ENCODE results near the gene POU2F1. TPM values are rescaled to one million over a fixed set of nuclear protein-coding genes. Genes with fewer than 3 reads are reported as not detected.
"Not testable (repeated sequence)": the region's sequence is repeated elsewhere in the genome, so short reads cannot be mapped to it uniquely, and the experiment has no call there.

POU2F1 gene
- polyA plus RNA-seq, 2 of the 4 experiments (the other 2 are of a cell fraction): 2.9 to 9.4 TPM

- Histone ChIP-seq H3K4me2 (peak overlapping the region; percentile 94), H3K4me1 (peaks cover 50% of the 10 kb centered on the region), H3K4me3 (no peak overlapping the region), H3K9me3 (no peaks in the 10 kb centered on the region), H3K27ac (no peak overlapping the region)
- ChIA-PET POLR2A (no interaction called here), CTCF (interaction anchor here (0.8 to 4.6 kb wide), 4 partner anchors 8 to 164 kb away, joined by 3 to 20 read pairs (median 10); no protein-coding TSS in a partner anchor)
- 78% methylated on average over 10 of the region's 10 CpGs for WGBS (ENCODE audit: missing lambda C conversion rate)
- no peak for ATAC-seq
- DNase-seq (ENCODE audit: low read depth in 1 of 2, low spot score in 1 of 2): peak in 1 of 2 experiments; percentile 16
- no peak for FAIRE-seq
- TF ChIP-seq CBX2 (IDR thresholded peaks at IDR 0.05; ENCODE audit: borderline replicate concordance, low read depth): no peak
- TF ChIP-seq FOXS1 (CRISPR knock-in tag; IDR thresholded peaks at IDR 0.05): no peak
- no peak for TF ChIP-seq ESRRA (IDR thresholded peaks at IDR 0.05; ENCODE audit: borderline replicate concordance, low read length)
- no peak for TF ChIP-seq POLR2A (IDR thresholded peaks at IDR 0.05; ENCODE audit: low read length)
- no peak for TF ChIP-seq RAD21 (conservative IDR thresholded peaks at IDR 0.05 in 1 of 2, IDR thresholded peaks at IDR 0.05 in 1 of 2)
- no peak for TF ChIP-seq RNF2 (IDR thresholded peaks at IDR 0.05; ENCODE audit: borderline replicate concordance, low read depth)
- no peak for TF ChIP-seq SREBF2 (IDR thresholded peaks at IDR 0.05)
- no peak for TF ChIP-seq KDM1A (IDR thresholded peaks at IDR 0.05; ENCODE audit: low read depth)
- TF ChIP-seq JUN (IDR thresholded peaks at IDR 0.05): no peak
- TF ChIP-seq FOSB (CRISPR knock-in tag; IDR thresholded peaks at IDR 0.05): no peak
- TF ChIP-seq ZSCAN20 (CRISPR knock-in tag; IDR thresholded peaks at IDR 0.05): no peak
- no peak for TF ChIP-seq MAZ (IDR thresholded peaks at IDR 0.05; ENCODE audit: borderline replicate concordance, low read depth, low read length)
- TF ChIP-seq TFCP2L1 (CRISPR knock-in tag; IDR thresholded peaks at IDR 0.05): no peak
- TF ChIP-seq RFX5 (IDR thresholded peaks at IDR 0.05): no peak
- no peak for TF ChIP-seq JUNB (IDR thresholded peaks at IDR 0.05)
- TF ChIP-seq HMGXB4 (CRISPR knock-in tag; IDR thresholded peaks at IDR 0.05; ENCODE audit: borderline replicate concordance): no peak
- TF ChIP-seq GATA3 (IDR thresholded peaks at IDR 0.05; ENCODE audit: borderline replicate concordance): no peak
These were observed 2.7 kb downstream of the POU2F1 start for GRCh38 chr1:167223144-167224103.

- ATAC-seq; H3K9me3 ChIP-seq; CTCF ChIA-PET; DNase-seq (ENCODE audit: low read depth in 1 of 2, low spot score in 1 of 2); H3K4me3 ChIP-seq; FAIRE-seq; H3K4me2 ChIP-seq; POLR2A ChIA-PET; H3K27ac ChIP-seq: not testable (repeated sequence)
- H3K4me1 ChIP-seq: peaks cover 51% of the 10 kb centered on the region
- 90% methylated on average over 15 of the region's 15 CpGs for WGBS (ENCODE audit: missing lambda C conversion rate)
These were observed 4.1 kb downstream of the POU2F1 start for GRCh38 chr1:167224734-167225235.

DNA sequence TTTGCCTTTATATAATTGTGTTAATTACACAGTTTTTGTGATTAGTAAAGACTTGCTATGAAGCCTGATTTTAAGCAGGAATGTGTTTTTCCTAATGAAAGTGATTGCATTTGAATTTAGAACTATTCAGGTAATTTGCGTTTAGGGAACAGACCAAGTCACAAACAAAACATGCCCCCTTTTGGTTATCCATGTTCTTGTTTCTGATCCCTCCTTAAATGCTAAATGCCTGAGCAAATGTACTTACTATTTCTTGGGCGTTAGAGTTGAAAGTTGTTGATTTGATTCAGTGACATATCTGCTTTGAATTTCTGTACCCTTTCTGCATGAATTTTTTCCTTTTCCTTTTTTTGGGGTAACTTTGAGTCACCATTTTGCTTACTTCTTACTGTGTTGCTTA lies 5.2 kb downstream of the POU2F1 start:
- ATAC-seq: no peak

More for the DNA sequence above, 5.2 kb downstream of the POU2F1 start:
- H3K9me3 ChIP-seq: no peaks in the 10 kb centered on the region
- POLR2A ChIA-PET: no interaction called here
- no peak for TF ChIP-seq ESRRA (IDR thresholded peaks at IDR 0.05; ENCODE audit: borderline replicate concordance, low read length)
- TF ChIP-seq KDM1A (IDR thresholded peaks at IDR 0.05; ENCODE audit: low read depth): no peak
- TF ChIP-seq NFE2L2 (conservative IDR thresholded peaks at IDR 0.05; ENCODE audit: low read length): no peak
- TF ChIP-seq POLR2AphosphoS2 (conservative IDR thresholded peaks at IDR 0.05; ENCODE audit: low read length): no peak
- no peak for TF ChIP-seq NR3C1 (IDR thresholded peaks at IDR 0.05)
- TF ChIP-seq NPAS2 (CRISPR knock-in tag; IDR thresholded peaks at IDR 0.05; ENCODE audit: borderline replicate concordance): no peak
- no peak for TF ChIP-seq FOSL2 (IDR thresholded peaks at IDR 0.05)
- no peak for TF ChIP-seq FOSL2 (CRISPR knock-in tag; IDR thresholded peaks at IDR 0.05)
- TF ChIP-seq, protein P1, sequence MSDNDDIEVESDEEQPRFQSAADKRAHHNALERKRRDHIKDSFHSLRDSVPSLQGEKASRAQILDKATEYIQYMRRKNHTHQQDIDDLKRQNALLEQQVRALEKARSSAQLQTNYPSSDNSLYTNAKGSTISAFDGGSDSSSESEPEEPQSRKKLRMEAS (IDR thresholded peaks at IDR 0.05): no peak
- TF ChIP-seq FOSB (CRISPR knock-in tag; IDR thresholded peaks at IDR 0.05): no peak
- TF ChIP-seq HEYL (CRISPR knock-in tag; IDR thresholded peaks at IDR 0.05): no peak
- no peak for TF ChIP-seq EHMT2 (IDR thresholded peaks at IDR 0.05; ENCODE audit: low read depth)
- TF ChIP-seq HOXA7 (CRISPR knock-in tag; IDR thresholded peaks at IDR 0.05): no peak
- no peak for TF ChIP-seq HOXB5 (CRISPR knock-in tag; IDR thresholded peaks at IDR 0.05)
- TF ChIP-seq, protein P2, sequence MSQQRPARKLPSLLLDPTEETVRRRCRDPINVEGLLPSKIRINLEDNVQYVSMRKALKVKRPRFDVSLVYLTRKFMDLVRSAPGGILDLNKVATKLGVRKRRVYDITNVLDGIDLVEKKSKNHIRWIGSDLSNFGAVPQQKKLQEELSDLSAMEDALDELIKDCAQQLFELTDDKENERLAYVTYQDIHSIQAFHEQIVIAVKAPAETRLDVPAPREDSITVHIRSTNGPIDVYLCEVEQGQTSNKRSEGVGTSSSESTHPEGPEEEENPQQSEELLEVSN (IDR thresholded peaks at IDR 0.05; ENCODE audit: borderline replicate concordance, low read depth): no peak
- no peak for TF ChIP-seq ZC3H11A (IDR thresholded peaks at IDR 0.05)
- TF ChIP-seq CHD4 (IDR thresholded peaks at IDR 0.05; ENCODE audit: borderline replicate concordance): no peak
- DNase-seq (ENCODE audit: low read depth in 1 of 2, low spot score in 1 of 2) (no peak), FAIRE-seq (no peak)
- H3K4me1 ChIP-seq: peaks cover 56% of the 10 kb centered on the region
- CTCF ChIA-PET: interaction anchor here (0.9 to 1.2 kb wide), 3 partner anchors 18 to 339 kb away, joined by 3 read pairs; no protein-coding TSS in a partner anchor
- 83% methylated on average over 2 of the region's 2 CpGs for WGBS (ENCODE audit: missing lambda C conversion rate)
- no peak overlapping the region for H3K27ac ChIP-seq
- H3K4me3 ChIP-seq: no peak overlapping the region
- no peak overlapping the region for H3K4me2 ChIP-seq

All from A549 (cell line).